ENCODE results near the gene TMEM184B. TPM values are rescaled to one million over a fixed set of nuclear protein-coding genes. Genes with fewer than 3 reads are reported as not detected.

Gene TMEM184B
- total RNA-seq, 4 donors from 2014 or later: 42.9 to 92.2 (median 74.5) TPM

- no peaks in the 10 kb centered on the region for H3K27me3 ChIP-seq
- H3K9me3 ChIP-seq: no peaks in the 10 kb centered on the region
- DNase-seq: no peak
- no peak overlapping the region for H3K27ac ChIP-seq
- H3K4me1 ChIP-seq: peaks cover 14 to 31% of the 10 kb centered on the region in 2 donors
- 68 to 77% methylated on average over 6 of the region's 6 CpGs for WGBS, 2 donors
- no peak overlapping the region for H3K4me3 ChIP-seq (replicated peaks in 1 of 3)
- TF ChIP-seq POLR2A (IDR thresholded peaks at IDR 0.05): no peak
- TF ChIP-seq, protein P1, sequence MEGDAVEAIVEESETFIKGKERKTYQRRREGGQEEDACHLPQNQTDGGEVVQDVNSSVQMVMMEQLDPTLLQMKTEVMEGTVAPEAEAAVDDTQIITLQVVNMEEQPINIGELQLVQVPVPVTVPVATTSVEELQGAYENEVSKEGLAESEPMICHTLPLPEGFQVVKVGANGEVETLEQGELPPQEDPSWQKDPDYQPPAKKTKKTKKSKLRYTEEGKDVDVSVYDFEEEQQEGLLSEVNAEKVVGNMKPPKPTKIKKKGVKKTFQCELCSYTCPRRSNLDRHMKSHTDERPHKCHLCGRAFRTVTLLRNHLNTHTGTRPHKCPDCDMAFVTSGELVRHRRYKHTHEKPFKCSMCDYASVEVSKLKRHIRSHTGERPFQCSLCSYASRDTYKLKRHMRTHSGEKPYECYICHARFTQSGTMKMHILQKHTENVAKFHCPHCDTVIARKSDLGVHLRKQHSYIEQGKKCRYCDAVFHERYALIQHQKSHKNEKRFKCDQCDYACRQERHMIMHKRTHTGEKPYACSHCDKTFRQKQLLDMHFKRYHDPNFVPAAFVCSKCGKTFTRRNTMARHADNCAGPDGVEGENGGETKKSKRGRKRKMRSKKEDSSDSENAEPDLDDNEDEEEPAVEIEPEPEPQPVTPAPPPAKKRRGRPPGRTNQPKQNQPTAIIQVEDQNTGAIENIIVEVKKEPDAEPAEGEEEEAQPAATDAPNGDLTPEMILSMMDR (IDR thresholded peaks at IDR 0.05): no peak
- intact Hi-C loops (cut with DNase I): no loop called here
- H3K36me3 ChIP-seq: no peaks in the 10 kb centered on the region
These were observed 82.2 kb downstream of the TMEM184B start for GRCh38 chr22:38190581-38190980.

GRCh38 chr22:38189104-38189503 lies 83.7 kb downstream of the TMEM184B start:
- intact Hi-C loops (cut with DNase I): loop anchor here (10.0 kb wide), 1 partner anchor 76 kb away; no protein-coding TSS in a partner anchor
- Histone ChIP-seq H3K4me3 (replicated peaks in 1 of 3) (no peak overlapping the region), H3K27ac (no peak overlapping the region), H3K36me3 (no peaks in the 10 kb centered on the region), H3K4me1 (peaks cover 14 to 31% of the 10 kb centered on the region in 2 donors), H3K27me3 (no peaks in the 10 kb centered on the region), H3K9me3 (no peaks in the 10 kb centered on the region)
- TF ChIP-seq POLR2A (IDR thresholded peaks at IDR 0.05): no peak
- TF ChIP-seq, protein P1 (IDR thresholded peaks at IDR 0.05): no peak
- whole genome bisulfite sequencing, 2 donors: 76 to 79% methylated on average over 3 of the region's 3 CpGs
- DNase-seq: no peak

- Histone ChIP-seq H3K27ac (peak overlapping the region; percentile 40 to 90 (median 72)), H3K27me3 (no peaks in the 10 kb centered on the region), H3K4me1 (peaks cover 14 to 31% of the 10 kb centered on the region in 2 donors), H3K36me3 (no peaks in the 10 kb centered on the region), H3K9me3 (no peaks in the 10 kb centered on the region), H3K4me3 (replicated peaks in 1 of 3) (no peak overlapping the region)
- intact Hi-C loops (cut with DNase I): loop anchor here (10.0 kb wide), 1 partner anchor 77 kb away; no protein-coding TSS in a partner anchor
- peak; percentile 38 to 54 for DNase-seq
- WGBS, 2 donors: 51 to 56% methylated on average over 9 to 10 of the region's 10 CpGs
- no peak for TF ChIP-seq POLR2A (IDR thresholded peaks at IDR 0.05)
- TF ChIP-seq, protein P1 (IDR thresholded peaks at IDR 0.05): no peak
These were observed 85.2 kb downstream of the TMEM184B start for GRCh38 chr22:38187413-38188212.

DNA sequence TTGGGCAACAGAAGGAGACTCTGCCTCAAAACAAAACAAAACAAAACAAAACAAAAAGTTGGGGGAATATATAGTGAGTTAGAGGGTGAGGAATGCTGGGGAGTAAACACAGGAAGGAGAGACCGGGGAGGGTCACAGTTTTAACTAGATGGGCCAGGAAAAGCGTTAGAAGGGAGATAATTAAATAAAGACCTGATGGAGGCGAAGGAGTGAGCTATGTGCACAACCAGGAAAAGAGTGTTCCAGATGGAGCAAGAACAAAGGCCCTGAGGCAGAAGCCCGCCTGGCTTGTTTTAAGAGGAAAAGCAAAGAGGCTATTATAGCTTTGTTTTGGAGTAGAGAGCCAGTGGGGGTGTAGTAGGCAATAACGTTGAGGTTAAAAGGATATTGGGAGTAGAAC lies 86.4 kb downstream of the TMEM184B start:
- Histone ChIP-seq H3K36me3 (no peaks in the 10 kb centered on the region), H3K4me1 (peaks cover 14 to 34% of the 10 kb centered on the region in 2 donors), H3K4me3 (replicated peaks in 1 of 3) (no peak overlapping the region), H3K9me3 (no peaks in the 10 kb centered on the region), H3K27ac (peak overlapping the region in 2 of 3 donors; percentile 72 to 90), H3K27me3 (no peaks in the 10 kb centered on the region)
- intact Hi-C loops (cut with DNase I): loop anchor here (10.0 kb wide), 1 partner anchor 78 kb away; no protein-coding TSS in a partner anchor
- no peak for DNase-seq
- TF ChIP-seq, protein P1 (IDR thresholded peaks at IDR 0.05): no peak
- no peak for TF ChIP-seq POLR2A (IDR thresholded peaks at IDR 0.05)
- 67 to 70% methylated on average over 5 of the region's 5 CpGs for WGBS, 2 donors

GRCh38 chr22:38184788-38185187 lies 88.0 kb downstream of the TMEM184B start:
- Histone ChIP-seq H3K4me3 (replicated peaks in 1 of 3) (no peak overlapping the region), H3K36me3 (no peaks in the 10 kb centered on the region), H3K27me3 (no peaks in the 10 kb centered on the region), H3K4me1 (peaks cover 23 to 49% of the 10 kb centered on the region in 2 donors), H3K9me3 (no peaks in the 10 kb centered on the region), H3K27ac (no peak overlapping the region)
- WGBS, 2 donors: 69 to 82% methylated on average over 7 of the region's 7 CpGs
- DNase-seq: no peak
- TF ChIP-seq, protein P1 (IDR thresholded peaks at IDR 0.05): no peak
- no peak for TF ChIP-seq POLR2A (IDR thresholded peaks at IDR 0.05)
- intact Hi-C loops (cut with DNase I): loop anchor here (10.0 kb wide), 1 partner anchor 80 kb away; no protein-coding TSS in a partner anchor
